AG04449 (cell line): ENCODE measurements around the gene GTF2F2.

Source experiments
- CTCF ChIA-PET: fragments of 350-600 bp; formaldehyde crosslinking; extraction: SDS; loops from one replicate; lab custom pipeline; 2021; ENCODE audit warnings: antibody characterized with exemption; lab: Yijun Ruan, JAX
- POLR2A ChIA-PET: fragments of 400-600, 350-600 bp; formaldehyde crosslinking; extraction: SDS; loops from one replicate; lab custom pipeline; 2020; ENCODE audit warnings: antibody characterized with exemption, inconsistent platforms; lab: Yijun Ruan, JAX
- DNase-seq: peaks from one replicate; pipeline ENCODE4 v3.0.0-alpha.2; 2010; ENCODE audit warnings: low read depth, low spot score
- H3K4me3 ChIP-seq: 2 replicates; pipeline ENCODE4 v1.5.1; 2011; ENCODE audit warnings: low read depth, mild to moderate bottlenecking, control low read depth, low read length
- TF ChIP-seq, protein P1 (sequence below): IDR thresholded peaks from one replicate; pipeline ENCODE4 v1.5.1; 2011; ENCODE audit warnings: mild to moderate bottlenecking, moderate library complexity, low read length, control low read depth, inconsistent platforms; ENCODE audit not compliant: insufficient read depth; ENCODE audit errors: missing control alignments

Gene GTF2F2

DNA sequence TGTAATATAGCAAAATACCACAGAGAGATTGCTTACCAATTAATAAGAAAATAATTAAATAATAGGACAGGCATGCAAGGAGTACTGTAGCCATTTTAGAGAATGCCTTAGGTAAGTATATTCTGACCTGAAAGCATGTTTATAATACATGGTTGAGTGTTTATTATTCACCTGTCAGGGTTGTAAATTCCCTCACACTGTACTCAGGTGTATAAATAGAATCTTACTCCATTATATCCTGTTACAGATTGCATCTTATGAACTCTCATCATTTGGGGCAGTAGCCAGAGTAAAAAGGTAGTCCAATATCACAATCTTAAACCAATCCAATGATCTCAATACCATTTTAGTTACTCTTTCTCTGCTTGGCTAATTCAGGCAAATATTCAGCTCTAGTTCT is 35.8 kb upstream of the GTF2F2 start:
- POLR2A ChIA-PET, result no interaction called here
- no peak overlapping the region for H3K4me3 ChIP-seq
- TF ChIP-seq, protein P1, sequence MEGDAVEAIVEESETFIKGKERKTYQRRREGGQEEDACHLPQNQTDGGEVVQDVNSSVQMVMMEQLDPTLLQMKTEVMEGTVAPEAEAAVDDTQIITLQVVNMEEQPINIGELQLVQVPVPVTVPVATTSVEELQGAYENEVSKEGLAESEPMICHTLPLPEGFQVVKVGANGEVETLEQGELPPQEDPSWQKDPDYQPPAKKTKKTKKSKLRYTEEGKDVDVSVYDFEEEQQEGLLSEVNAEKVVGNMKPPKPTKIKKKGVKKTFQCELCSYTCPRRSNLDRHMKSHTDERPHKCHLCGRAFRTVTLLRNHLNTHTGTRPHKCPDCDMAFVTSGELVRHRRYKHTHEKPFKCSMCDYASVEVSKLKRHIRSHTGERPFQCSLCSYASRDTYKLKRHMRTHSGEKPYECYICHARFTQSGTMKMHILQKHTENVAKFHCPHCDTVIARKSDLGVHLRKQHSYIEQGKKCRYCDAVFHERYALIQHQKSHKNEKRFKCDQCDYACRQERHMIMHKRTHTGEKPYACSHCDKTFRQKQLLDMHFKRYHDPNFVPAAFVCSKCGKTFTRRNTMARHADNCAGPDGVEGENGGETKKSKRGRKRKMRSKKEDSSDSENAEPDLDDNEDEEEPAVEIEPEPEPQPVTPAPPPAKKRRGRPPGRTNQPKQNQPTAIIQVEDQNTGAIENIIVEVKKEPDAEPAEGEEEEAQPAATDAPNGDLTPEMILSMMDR, result no peak
- DNase-seq, result no peak
- CTCF ChIA-PET, result no interaction called here

DNA sequence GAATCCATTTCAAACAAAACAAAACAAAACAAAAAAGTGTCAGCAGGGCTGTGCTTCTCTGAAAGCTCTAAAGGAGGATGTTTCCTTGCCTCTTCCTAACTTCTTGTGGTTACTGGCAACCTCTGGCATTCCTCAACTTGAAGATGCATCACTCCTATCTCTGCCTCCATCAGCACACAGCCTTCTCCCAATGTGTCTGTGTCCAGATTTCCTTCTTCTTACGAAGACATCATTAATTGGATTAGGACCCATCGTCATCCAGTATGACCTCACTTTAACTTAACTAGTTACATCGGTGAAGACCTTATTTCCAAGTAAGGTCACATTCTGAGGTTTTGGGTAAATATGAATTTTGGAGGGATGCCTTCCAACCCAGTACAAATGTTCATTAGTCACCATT is 33.8 kb upstream of the GTF2F2 start:
- no peak overlapping the region for H3K4me3 ChIP-seq
- ChIA-PET POLR2A (no interaction called here), CTCF (interaction anchor here (0.8 to 1.8 kb wide), 3 partner anchors 194 to 224 kb away, joined by 3 to 5 read pairs (median 3); no protein-coding TSS in a partner anchor)
- TF ChIP-seq, protein P1, result no peak
- DNase-seq, result peak; percentile 66

DNA sequence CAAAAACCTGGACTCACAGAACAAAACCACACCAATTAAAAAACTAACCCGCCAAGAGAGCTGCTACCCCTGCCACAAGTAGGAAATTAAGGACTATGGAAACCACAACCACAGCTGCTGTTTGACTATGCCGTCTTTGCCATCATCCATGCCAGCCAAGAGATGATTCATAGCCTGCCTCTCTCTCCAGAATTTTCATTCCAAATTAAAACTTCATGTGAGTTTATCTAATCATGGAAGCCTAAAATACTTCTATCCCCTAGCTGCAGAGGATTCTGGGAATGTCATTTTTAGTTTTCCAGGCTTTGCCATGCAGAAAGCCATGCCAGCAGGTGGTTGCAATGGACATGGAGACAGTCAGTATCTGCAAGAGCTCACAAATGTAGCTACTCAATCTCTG is 27.6 kb upstream of the GTF2F2 start:
- CTCF ChIA-PET, result no interaction called here
- DNase-seq, result no peak
- POLR2A ChIA-PET, result interaction anchor here (0.7 kb wide), 1 partner anchor 23 kb away, joined by 5 read pairs; no protein-coding TSS in a partner anchor
- H3K4me3 ChIP-seq, result no peak overlapping the region
- TF ChIP-seq, protein P1, result no peak

DNA sequence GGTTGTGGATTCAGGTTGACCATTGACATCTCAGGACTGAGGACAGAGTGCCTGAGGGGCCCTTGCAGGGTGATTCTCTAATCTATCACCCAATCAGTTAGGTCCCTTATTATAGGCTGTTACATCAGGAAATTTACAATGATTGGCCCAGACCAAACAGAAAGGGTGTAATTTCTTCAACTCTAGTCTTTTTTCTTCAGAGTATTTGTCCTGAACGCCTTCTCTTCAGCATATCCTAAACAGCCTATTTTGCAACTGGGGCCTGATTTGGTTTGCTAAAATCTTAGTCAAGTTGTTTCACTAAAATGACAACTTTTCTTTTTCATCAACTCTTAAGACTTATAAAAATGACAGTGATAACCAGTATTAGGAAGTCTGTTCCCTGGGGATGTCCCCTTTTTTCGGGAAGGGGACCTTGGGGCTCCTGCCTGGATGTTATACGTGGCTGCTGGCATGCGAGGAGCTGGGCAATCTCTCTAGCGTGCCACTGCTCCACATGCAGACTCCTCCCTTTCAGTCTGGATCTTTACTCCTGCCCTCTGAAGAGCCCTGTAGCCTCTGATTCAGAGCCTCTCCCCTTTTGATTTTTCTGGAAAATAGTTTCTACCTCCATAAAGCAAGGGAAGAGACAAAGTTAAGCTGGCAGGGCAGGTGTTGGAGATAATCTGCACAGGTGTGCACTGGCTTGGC is 19.6 kb upstream of the GTF2F2 start:
- TF ChIP-seq, protein P1, result no peak
- no peak for DNase-seq
- ChIA-PET CTCF (interaction anchor here (0.6 to 1.2 kb wide), 2 partner anchors 10 to 80 kb away, joined by 3 to 4 read pairs; no protein-coding TSS in a partner anchor), POLR2A (interaction anchor here (0.6 kb wide), 1 partner anchor 71 kb away, joined by 3 read pairs; no protein-coding TSS in a partner anchor)
- no peak overlapping the region for H3K4me3 ChIP-seq

DNA sequence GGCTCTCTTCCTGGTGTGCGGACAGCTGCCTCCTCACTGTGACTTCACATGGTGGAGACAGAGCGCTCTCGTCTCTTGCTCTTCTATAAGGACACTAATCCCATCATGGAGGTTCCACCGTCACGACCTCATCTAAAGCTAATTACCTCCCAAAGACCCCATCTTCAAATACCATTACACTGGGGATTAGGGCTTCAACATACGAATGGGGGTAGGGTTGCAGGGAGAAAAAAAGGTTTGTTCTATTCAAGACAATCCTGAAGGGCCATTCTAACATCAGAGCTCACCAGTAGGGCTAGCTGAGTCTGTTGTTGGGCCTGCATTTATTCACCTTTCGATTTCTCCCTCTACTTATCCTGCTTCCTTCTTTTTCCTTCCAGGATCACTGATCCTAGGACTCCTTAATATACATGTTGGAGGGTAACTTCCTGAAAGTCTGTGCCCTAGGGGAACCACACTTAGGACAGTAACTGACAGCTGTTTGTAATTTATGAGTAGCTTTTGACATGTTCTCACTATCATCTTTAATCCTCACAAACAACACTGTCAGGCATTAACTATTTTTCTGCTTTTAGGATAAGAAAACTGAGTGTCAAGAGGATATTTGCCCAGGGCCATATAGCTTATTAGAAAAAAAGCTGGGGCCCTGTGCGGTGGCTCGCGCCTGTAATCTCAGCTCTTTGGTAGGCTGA is 18.8 kb upstream of the GTF2F2 start:
- TF ChIP-seq, protein P1, result no peak
- DNase-seq, result no peak
- CTCF ChIA-PET, result interaction anchor here (1.2 kb wide), 1 partner anchor 9 kb away, joined by 4 read pairs; no protein-coding TSS in a partner anchor
- no peak overlapping the region for H3K4me3 ChIP-seq
- POLR2A ChIA-PET, result interaction anchor here (0.6 kb wide), 1 partner anchor 71 kb away, joined by 3 read pairs; no protein-coding TSS in a partner anchor

DNA sequence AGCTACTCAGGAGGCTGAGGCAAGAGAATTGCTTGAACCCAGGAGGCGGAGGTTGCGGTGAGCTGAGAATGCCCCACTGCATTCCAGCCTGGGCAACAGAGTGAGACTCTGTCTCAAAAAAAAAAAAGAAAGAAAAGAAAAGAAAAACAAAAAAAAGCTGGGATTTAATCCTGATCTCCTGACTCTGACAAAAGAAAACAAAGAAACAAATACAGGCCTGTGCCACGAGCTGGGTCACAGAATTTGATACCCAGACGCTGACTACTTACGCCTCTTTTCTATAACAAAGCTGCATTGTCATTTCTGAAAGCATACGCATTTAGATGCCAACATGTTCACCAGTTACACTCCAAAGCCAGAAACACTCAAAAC is 18.2 kb upstream of the GTF2F2 start:
- POLR2A ChIA-PET, result interaction anchor here (0.5 kb wide), 1 partner anchor 248 kb away, joined by 4 read pairs; no protein-coding TSS in a partner anchor
- TF ChIP-seq, protein P1, result no peak
- DNase-seq, result no peak
- H3K4me3 ChIP-seq, result no peak overlapping the region
- CTCF ChIA-PET, result interaction anchor here (1.2 to 1.3 kb wide), 2 partner anchors 8 to 56 kb away, joined by 3 to 4 read pairs; no protein-coding TSS in a partner anchor
